Mesenchymal stem cell (in vitro differentiated cells and primary cell): Measurements from ENCODE around the gene MAP2K5.
A peak's percentile ranks its signal among the peaks of the same experiment; 100 is the strongest.

Source experiments
- DNase-seq: peaks from one replicate; pipeline ENCODE4 v3.0.0-alpha.2; 2013
- H2AFZ ChIP-seq: one replicate; pipeline ENCODE4 v1.6.1; 2013; ENCODE audit warnings: low read depth, mild to moderate bottlenecking, control low read depth, inconsistent platforms, low read length, moderate library complexity
- H2AK5ac ChIP-seq: 2 replicates; pipeline ENCODE4 v1.6.1; 2013; ENCODE audit warnings: low read length, moderate library complexity, mild to moderate bottlenecking, inconsistent platforms; ENCODE audit not compliant: severe bottlenecking
- H2BK120ac ChIP-seq: one replicate; pipeline ENCODE4 v1.6.1; 2013; ENCODE audit warnings: low read depth, mild to moderate bottlenecking, inconsistent platforms, low read length, moderate library complexity
- H2BK12ac ChIP-seq, 2 experiments: one replicate each; pipeline ENCODE4 v1.6.1; 2013; ENCODE audit warnings: inconsistent platforms in 2 of 2, low read length in 2 of 2, mild to moderate bottlenecking in 2 of 2, moderate library complexity in 2 of 2, control low read depth in 1 of 2
- H2BK15ac ChIP-seq: one replicate; pipeline ENCODE4 v1.6.1; 2013; ENCODE audit warnings: mild to moderate bottlenecking, low read depth, inconsistent platforms; ENCODE audit not compliant: poor library complexity, severe bottlenecking
- H2BK5ac ChIP-seq: 2 replicates; pipeline ENCODE4 v1.6.1; 2013; ENCODE audit warnings: low read depth, mild to moderate bottlenecking, low read length, control low read depth, inconsistent platforms; ENCODE audit not compliant: poor library complexity, severe bottlenecking
- H3K14ac ChIP-seq, 2 experiments: one replicate each; pipeline ENCODE4 v1.6.1; 2013; ENCODE audit warnings: inconsistent platforms in 2 of 2, low read length in 2 of 2, control low read depth in 1 of 2, mild to moderate bottlenecking in 1 of 2, moderate library complexity in 1 of 2
- H3K18ac ChIP-seq, 2 experiments: one replicate each; pipeline ENCODE4 v1.6.1; 2013; ENCODE audit warnings: inconsistent platforms in 2 of 2, low read length in 2 of 2, control low read depth in 1 of 2, low read depth in 1 of 2, mild to moderate bottlenecking in 1 of 2
- H3K23ac ChIP-seq, 2 experiments: one replicate each; pipeline ENCODE4 v1.6.1; 2013; ENCODE audit warnings: inconsistent platforms in 2 of 2, low read length in 2 of 2, mild to moderate bottlenecking in 2 of 2, moderate library complexity in 2 of 2, control low read depth in 1 of 2
- H3K27ac ChIP-seq: 2 replicates; pipeline ENCODE4 v1.5.1; 2013; ENCODE audit warnings: mild to moderate bottlenecking, moderate library complexity, low read length, control low read depth, inconsistent platforms; ENCODE audit not compliant: poor library complexity, severe bottlenecking
- H3K27me3 ChIP-seq, 2 experiments: 2 replicates each; pipeline versions ENCODE4 v1.6.1 to v1.7.0; 2013; ENCODE audit warnings: low read length in 2 of 2, mild to moderate bottlenecking in 2 of 2, moderate library complexity in 2 of 2, control low read depth in 1 of 2, inconsistent platforms in 1 of 2; ENCODE audit not compliant: control insufficient read depth in 1 of 2, insufficient read depth in 1 of 2
- H3K36me3 ChIP-seq, 2 experiments: 2 replicates each; pipeline versions ENCODE4 v1.6.1 to v1.7.0; 2013; ENCODE audit warnings: low read length in 2 of 2, control low read depth in 1 of 2, inconsistent platforms in 1 of 2, low read depth in 1 of 2, mild to moderate bottlenecking in 1 of 2; ENCODE audit not compliant: insufficient read depth in 2 of 2, control insufficient read depth in 1 of 2
- H3K4ac ChIP-seq, 2 experiments: one replicate each; pipeline ENCODE4 v1.6.1; 2013; ENCODE audit warnings: inconsistent platforms in 2 of 2, low read length in 2 of 2, mild to moderate bottlenecking in 2 of 2, moderate library complexity in 2 of 2, control low read depth in 1 of 2, low read depth in 1 of 2
- H3K4me1 ChIP-seq: 2 replicates; pipeline ENCODE4 v1.6.1; 2013; ENCODE audit warnings: low read depth, low read length, control low read depth; ENCODE audit not compliant: control insufficient read depth, insufficient read depth
- H3K4me2 ChIP-seq: 2 replicates; pipeline ENCODE4 v1.6.1; 2013; ENCODE audit warnings: low read length, mild to moderate bottlenecking, inconsistent platforms; ENCODE audit not compliant: poor library complexity, severe bottlenecking
- H3K4me3 ChIP-seq, 2 experiments: 2 replicates each; pipeline versions ENCODE4 v1.5.1 to v1.7.0; 2013; ENCODE audit warnings: low read length in 2 of 2, mild to moderate bottlenecking in 2 of 2, control low read depth in 1 of 2, low read depth in 1 of 2; ENCODE audit not compliant: insufficient read depth in 1 of 2
- H3K79me1 ChIP-seq: replicated peaks from 2 replicates; pipeline ENCODE4 v1.6.1; 2013; ENCODE audit warnings: mild to moderate bottlenecking, control low read depth, low read length, inconsistent platforms; ENCODE audit not compliant: poor library complexity, severe bottlenecking
- H3K9ac ChIP-seq: 2 replicates; pipeline ENCODE4 v1.7.0; 2013; ENCODE audit warnings: mild to moderate bottlenecking, low read length, moderate library complexity
- H3K9me3 ChIP-seq: 2 replicates; pipeline ENCODE4 v1.7.0; 2013; ENCODE audit warnings: mild to moderate bottlenecking, low read length; ENCODE audit not compliant: control insufficient read depth
- H4K8ac ChIP-seq: one replicate; pipeline ENCODE4 v1.6.1; 2013; ENCODE audit warnings: inconsistent platforms, mild to moderate bottlenecking, low read length, moderate library complexity
- H4K91ac ChIP-seq: one replicate; pipeline ENCODE4 v1.6.1; 2013; ENCODE audit warnings: mild to moderate bottlenecking, low read length, inconsistent platforms
- WGBS: methylation state at CpG from one replicate; pipeline ENCODE4 v1.1.7; 2013; ENCODE audit warnings: mixed read lengths; 5-methylcytosine and 5-hydroxymethylcytosine counted together

Gene MAP2K5

DNA sequence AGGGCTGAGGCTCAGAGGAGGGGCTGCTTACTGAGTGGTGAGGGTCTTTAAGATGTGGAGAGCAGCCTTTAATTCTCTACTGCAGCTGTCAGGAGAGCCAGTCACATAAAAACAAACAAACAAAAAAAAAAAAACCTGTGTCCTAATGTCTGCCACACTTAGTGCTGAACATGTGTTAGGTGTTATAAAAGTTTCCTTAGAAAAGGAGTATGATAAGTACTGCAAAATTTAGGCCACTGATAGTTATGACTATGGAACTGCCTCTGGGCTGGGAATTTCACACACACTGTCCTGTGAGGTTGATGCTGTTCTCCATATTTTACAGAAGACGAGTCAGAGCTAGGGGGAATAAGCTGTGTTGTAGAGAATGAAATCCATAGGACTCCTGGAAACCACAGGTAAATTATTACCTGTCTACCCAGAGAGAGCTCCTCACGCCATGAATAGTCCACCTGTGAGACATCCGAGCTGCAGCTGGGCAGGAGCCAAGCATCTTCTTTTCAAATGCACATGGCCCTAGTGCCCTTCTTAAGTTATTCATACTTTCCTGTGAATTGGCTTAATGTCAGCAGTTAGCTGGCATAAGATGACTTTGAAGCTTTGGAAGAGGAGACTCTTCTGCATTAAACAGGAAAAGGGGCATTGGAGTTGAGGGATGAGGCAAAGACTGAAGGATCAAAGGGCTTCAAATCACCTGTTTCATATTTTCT, 248.3 kb downstream of the MAP2K5 start:
- no peak overlapping the region for H2BK15ac ChIP-seq
- no peak overlapping the region for H4K8ac ChIP-seq
- no peak overlapping the region for H3K14ac ChIP-seq
- no peak overlapping the region for H2BK5ac ChIP-seq
- H3K18ac ChIP-seq, result no peak overlapping the region
- no peak overlapping the region for H2BK120ac ChIP-seq
- H3K79me1 ChIP-seq, result no peaks in the 10 kb centered on the region
- no peak overlapping the region for H3K4ac ChIP-seq
- no peak for DNase-seq
- H3K36me3 ChIP-seq, result peaks cover 0 to 3% of the 10 kb centered on the region in 2 experiments
- H3K4me3 ChIP-seq, result no peak overlapping the region
- H3K9me3 ChIP-seq, result peaks cover 20% of the 10 kb centered on the region
- H2AFZ ChIP-seq, result no peak overlapping the region
- H3K27me3 ChIP-seq, result no peaks in the 10 kb centered on the region
- 50% methylated on average over 1 of the region's 3 CpGs for WGBS
- no peak overlapping the region for H2BK12ac ChIP-seq
- H3K4me1 ChIP-seq, result peaks cover 4% of the 10 kb centered on the region
- no peak overlapping the region for H4K91ac ChIP-seq
- H2AK5ac ChIP-seq, result no peak overlapping the region
- H3K23ac ChIP-seq, result no peak overlapping the region
- H3K9ac ChIP-seq, result no peak overlapping the region
- no peak overlapping the region for H3K4me2 ChIP-seq
- no peak overlapping the region for H3K27ac ChIP-seq

DNA sequence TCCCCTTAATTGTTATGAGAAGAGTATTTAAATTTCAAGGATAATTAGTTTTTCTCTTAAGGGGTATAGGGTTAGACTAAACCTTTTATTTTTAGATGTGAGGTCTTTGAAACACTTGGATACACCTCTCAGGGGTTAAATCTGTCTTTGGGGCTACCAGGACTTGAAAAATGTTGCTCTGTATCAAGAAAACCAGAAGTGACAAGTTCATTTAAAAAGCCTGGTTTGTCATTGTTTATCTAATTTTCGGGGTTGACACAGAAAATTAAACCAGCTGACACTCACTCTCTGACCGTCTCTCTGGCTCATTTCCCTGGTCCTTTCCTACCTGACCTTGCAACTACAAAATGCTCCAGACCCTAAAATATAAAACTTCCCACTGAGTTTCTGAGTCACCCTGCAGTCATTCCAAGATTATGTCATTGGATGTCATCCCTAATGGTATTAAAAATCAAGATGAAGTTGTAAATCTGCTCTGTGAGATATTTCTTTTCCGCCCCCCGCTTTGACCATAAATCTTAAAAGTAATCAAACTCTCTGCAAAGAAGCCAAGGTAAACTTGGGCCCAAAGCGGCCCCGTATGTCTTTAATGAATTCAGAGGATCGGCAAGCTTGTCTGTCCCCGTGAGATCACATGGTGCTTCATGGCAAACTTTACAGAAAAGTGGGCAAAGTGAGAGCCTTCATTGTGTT, 249.9 kb downstream of the MAP2K5 start:
- H3K4me1 ChIP-seq, result peaks cover 4% of the 10 kb centered on the region
- no peak overlapping the region for H3K9ac ChIP-seq
- H2BK15ac ChIP-seq, result no peak overlapping the region
- H3K27me3 ChIP-seq, result no peaks in the 10 kb centered on the region
- peaks cover 0 to 3% of the 10 kb centered on the region in 2 experiments for H3K36me3 ChIP-seq
- no peak for DNase-seq
- H2AK5ac ChIP-seq, result no peak overlapping the region
- no peak overlapping the region for H4K91ac ChIP-seq
- H3K18ac ChIP-seq, result no peak overlapping the region
- no peak overlapping the region for H2BK120ac ChIP-seq
- H3K9me3 ChIP-seq, result peaks cover 20% of the 10 kb centered on the region
- no peak overlapping the region for H3K23ac ChIP-seq
- H3K27ac ChIP-seq, result no peak overlapping the region
- H3K4me2 ChIP-seq, result peak overlapping the region; percentile 20
- no peak overlapping the region for H3K14ac ChIP-seq
- H2BK5ac ChIP-seq, result no peak overlapping the region
- H3K79me1 ChIP-seq, result no peaks in the 10 kb centered on the region
- no peak overlapping the region for H4K8ac ChIP-seq
- no peak overlapping the region for H2BK12ac ChIP-seq
- WGBS, result 64% methylated on average over 8 of the region's 8 CpGs
- H3K4me3 ChIP-seq, result no peak overlapping the region
- no peak overlapping the region for H3K4ac ChIP-seq
- H2AFZ ChIP-seq, result no peak overlapping the region

DNA sequence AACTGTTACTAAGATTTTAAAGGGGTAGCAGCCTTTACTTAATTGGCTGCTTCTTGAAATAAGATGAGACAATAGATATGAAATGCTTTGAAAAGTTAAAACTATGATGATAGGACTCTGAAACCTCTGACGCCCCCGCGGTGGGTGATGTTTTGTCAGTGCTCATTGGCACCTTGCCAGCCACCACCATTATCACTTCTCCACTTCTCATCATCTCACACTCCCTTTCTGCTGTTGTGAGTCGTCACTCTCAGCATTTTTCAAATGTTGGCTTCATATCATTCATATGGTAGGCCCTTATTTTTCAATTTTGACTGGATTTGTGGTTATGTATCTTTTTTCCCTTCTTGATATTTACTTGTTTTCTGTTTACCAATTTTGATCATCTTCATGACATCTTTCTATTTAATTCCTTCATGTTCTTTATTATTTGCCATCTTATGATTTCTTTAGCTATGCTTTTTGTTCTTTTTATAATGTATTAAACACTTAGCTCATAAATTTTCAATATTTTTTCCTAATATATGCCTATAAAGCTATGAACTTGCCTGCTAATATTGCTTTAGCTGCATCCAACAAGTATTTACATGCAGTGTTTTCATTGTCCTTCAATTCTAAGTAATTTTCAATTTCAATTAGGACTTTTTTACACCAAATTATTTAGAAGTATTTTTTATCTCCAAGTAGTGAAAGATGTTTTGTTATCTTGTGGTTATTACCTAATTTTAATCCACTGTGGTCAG, 252.5 kb downstream of the MAP2K5 start:
- no peaks in the 10 kb centered on the region for H3K79me1 ChIP-seq
- H2BK12ac ChIP-seq, result no peak overlapping the region
- no peak overlapping the region for H2BK15ac ChIP-seq
- H3K18ac ChIP-seq, result no peak overlapping the region
- no peak overlapping the region for H3K4me2 ChIP-seq
- WGBS, result 83% methylated on average over 3 of the region's 4 CpGs
- H3K9me3 ChIP-seq, result peaks cover 20% of the 10 kb centered on the region
- H2BK120ac ChIP-seq, result no peak overlapping the region
- H2AK5ac ChIP-seq, result no peak overlapping the region
- H3K4me1 ChIP-seq, result peaks cover 6% of the 10 kb centered on the region
- no peak overlapping the region for H4K8ac ChIP-seq
- no peak overlapping the region for H3K23ac ChIP-seq
- no peak overlapping the region for H4K91ac ChIP-seq
- no peaks in the 10 kb centered on the region for H3K27me3 ChIP-seq
- no peak for DNase-seq
- H3K4me3 ChIP-seq, result no peak overlapping the region
- no peak overlapping the region for H3K27ac ChIP-seq
- no peak overlapping the region for H3K14ac ChIP-seq
- H2BK5ac ChIP-seq, result no peak overlapping the region
- H3K4ac ChIP-seq, result no peak overlapping the region
- no peak overlapping the region for H2AFZ ChIP-seq
- peaks cover 3 to 7% of the 10 kb centered on the region in 2 experiments for H3K36me3 ChIP-seq
- no peak overlapping the region for H3K9ac ChIP-seq
